Right renal cortex interstitium (tissue), 3 donors: ENCODE measurements around the gene PPP2R2C. TPM values are rescaled to one million over a fixed set of nuclear protein-coding genes. Genes with fewer than 3 reads are reported as not detected.

Experiments
- DNase-seq, 3 donors: peaks; one replicate each; pipeline ENCODE4 v3.0.0-alpha.2; 2013; ENCODE audit warnings: low read depth in 3 of 3, low spot score in 2 of 3
- polyA plus RNA-seq, 3 donors: library from polyadenylated mRNA; unstranded; fragments of 120-200 nt; gene quantifications; one replicate each; pipeline ENCODE4 v1.2.1, GENCODE V29; 2013; ENCODE audit not compliant: insufficient read length in 3 of 3

PPP2R2C gene
- polyA plus RNA-seq, 3 donors, result 0.22 to 0.62 (median 0.39) TPM

DNA sequence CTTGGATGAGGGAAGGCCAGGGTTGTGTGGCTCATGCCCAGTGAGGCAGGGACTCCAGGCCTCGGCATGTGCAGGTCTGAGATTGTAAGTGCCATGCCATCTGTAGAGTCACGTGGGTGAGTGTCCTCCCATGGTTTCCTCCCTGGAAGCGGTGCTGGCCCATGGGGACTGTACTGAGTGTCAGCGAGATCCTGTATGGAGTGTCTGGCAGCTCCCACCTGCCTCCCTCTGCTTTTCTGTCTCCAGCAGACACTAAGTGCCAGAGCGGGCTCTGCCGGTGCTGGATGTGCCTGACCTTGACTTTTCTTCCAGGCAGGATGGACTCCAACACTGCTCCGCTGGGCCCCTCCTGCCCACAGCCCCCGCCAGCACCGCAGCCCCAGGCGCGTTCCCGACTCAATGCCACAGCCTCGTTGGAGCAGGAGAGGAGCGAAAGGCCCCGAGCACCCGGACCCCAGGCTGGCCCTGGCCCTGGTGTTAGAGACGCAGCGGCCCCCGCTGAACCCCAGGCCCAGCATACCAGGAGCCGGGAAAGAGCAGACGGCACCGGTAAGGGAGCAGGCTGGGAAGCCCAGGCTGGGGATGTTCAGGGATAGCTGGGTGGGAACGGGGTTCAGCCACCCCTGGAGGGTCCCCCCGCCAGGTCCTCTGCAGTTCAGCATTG is 195.1 kb downstream of the PPP2R2C start:
- DNase-seq, result no peak

DNA sequence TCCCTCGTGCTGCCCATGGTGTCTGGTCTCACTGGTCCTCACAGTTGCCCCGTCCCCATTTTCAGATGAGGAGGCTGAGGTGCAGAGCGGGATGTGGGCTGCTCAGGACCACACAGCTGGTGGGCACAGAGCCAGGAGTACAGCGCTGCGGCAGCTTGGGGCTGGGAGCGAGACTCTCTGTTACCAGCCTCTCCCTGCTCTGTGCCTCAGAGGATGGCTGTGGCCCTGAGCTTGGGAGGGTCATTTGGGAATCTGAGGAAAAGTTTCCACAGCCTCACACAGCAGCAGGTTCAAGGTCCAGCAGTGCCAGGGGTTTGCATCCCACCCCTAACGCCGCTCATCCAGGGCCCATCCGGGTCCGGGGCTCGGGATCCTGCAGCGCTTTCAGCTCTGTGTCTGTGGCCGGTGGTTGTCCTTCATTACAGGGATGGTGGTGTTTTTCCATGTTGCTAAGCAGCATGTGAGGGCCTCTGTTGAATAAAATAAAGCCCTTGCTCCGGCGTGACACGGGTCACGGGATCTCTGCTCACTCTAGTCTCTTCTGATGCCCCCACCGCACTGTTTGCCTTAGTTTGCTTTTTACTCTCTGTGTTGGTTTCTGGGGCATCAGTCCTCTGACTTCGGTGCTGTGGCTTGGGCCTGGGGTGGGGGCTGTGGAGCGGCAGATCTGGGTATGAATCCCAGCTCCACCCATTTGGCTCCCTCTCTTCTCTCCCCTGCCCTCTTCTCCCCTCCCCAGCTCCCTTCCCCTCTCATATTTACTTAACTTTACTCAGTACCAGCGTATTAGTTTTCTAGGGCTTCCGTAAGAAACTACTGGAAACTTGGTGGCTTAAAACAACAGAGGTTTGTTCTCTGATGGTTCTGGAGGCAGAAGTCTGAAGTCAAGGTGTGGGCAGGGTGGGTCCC is 196.3 kb downstream of the PPP2R2C start:
- DNase-seq, result no peak

DNA sequence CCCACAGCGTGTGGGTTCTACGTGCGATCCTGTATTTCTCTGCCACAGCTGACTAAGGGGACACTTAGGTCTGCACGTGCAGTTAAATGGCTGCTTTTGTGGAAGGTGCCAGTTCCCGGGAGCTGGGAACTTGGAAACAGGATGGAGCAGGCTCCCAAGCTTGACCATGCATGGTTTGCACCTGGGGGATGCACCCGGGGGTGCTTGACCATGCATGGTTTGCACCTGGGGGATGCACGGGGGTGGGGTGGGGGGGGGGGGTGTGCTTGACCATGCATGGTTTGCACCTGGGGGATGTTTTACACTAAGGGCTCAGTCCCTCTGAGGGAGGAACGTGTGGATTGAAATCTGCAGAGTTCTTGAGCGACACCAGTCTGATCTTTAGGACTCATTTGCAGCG is 197.1 kb downstream of the PPP2R2C start:
- no peak for DNase-seq

DNA sequence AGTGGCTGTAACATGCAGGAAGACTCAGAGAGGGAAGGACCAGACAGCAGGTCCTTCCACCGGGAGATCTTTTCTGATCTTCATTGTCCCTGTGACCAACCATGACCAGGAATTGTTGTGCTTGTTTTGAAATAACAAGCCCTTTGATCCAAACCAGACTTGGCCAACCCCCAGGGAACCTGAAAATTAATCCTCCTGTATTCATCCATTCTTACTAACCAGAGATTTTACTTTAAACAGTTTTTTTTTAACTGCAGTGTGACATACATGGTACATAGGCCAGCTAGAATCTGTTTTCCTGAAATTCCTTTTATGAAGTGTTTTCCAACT is 198.8 kb downstream of the PPP2R2C start:
- no peak for DNase-seq

DNA sequence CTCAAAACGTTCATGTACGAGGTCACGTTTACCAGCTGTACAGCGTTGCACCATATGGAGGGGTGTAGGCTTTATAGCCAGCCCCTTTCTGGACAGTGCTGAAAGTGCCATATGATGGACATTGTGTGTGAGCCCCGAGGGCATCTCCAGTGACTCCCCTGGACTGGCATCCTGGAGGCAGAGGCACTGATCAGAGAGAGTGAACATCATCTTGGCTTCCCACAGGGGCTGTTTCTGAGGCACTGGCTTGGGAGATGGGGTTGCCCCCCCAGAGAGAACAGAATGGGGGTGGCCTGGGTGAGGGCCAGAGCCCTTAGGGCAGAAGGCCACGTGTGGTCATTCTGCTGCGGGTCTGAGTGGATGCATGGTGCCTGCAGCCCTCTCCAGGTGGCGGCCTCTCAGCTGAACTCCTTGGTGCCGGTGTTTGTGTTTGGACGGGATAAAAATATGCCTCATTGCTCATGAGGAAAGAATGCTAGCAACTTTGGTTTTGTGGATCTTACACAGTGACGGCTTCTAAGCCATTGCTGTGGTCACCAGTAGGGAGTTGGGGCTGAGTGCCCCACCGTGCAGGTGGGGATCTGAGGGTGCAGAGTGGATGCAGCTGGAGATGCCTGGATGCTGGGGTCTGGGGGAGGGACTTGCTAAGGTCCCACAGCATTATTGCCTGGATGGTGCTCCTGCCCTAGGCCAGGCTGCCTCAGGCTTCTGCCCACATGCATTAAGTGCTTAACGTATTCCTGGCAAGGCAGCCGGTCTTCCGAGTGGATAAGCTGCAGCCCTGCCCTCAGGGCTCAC is 199.4 kb downstream of the PPP2R2C start:
- DNase-seq, result no peak

DNA sequence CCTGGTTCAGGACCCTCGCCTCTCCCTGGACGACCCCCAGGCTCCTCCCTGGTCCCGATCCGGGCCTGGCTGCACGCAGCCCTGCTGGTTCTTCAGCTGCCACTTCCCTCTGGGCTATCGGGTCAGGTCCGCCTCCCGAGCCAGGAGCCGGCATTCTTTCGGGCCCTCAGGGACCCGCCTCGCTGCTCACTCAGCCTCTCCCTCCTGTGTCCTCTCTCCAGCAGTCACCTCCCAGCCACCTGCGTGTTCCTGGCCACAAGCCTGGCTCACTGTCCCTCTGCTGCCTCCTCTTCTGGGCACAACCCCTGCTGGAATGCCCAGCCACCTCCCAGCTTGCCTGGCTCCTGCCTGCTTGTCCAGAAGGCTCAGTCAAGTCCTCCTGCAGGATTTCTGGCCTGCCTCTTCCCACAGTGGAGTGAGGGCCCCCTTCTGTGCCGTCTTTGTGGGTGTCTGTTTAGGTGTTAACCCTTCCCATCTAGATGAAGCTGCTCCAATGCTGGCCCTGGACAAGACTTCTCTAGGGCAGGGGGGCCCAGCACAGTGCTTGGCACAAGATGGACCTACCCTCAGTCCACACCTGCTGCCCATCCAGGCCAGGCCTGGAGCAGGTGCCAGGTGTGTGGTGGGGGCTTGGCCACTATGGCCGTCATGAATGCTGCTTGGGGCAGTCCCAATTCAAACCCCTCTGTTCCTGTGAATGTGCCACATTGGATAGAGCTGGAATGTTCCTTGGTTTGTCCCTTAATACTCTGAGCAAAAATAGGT is 200.5 kb downstream of the PPP2R2C start:
- DNase-seq, result no peak

DNA sequence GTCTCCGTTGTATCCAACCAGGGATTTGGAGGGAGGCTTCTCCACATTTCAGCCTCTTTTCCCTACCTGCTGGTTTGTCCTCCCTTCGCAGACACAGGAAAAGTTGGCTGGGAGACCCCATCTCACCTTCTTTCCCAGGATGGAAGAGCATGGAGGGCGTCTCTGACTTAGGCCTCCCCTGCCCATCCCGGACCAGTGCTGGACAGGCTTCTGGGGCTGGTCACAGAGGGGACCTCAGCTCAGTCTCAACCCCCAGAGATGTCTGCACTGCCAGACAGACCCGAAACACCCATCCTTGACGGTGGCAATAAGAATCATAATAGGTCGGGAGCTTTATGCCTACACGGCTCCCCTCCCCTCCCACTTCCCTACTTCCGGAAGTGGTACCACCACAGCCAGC is 201.2 kb downstream of the PPP2R2C start:
- no peak for DNase-seq

DNA sequence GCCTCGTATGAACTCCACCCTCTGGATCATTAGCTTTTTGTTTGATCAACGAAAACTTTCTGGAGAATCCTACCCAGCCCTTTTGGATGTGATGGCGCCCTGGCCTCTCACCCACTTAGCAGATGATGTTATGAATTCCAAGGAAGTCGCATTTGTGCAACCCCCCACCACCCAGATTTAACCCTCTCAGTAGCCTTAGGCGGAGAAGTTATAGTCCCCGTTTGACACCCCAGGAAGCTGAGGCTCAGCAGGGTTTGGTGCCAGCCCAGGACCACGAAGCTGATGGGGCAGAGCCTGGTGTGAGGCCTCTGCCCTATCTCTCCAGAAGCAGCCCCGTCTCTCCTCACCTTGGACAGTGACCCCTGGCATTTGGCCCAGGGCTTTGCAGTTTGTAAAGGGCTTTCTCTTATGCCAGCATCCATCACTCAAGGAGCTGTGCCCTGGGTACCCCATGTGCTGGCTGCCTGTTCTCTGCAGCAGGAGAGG is 201.7 kb downstream of the PPP2R2C start:
- no peak for DNase-seq

Other genes with a start within 250 kb of the PPP2R2C start
- gene WFS1, start 202.8 kb downstream of the PPP2R2C start, polyA plus RNA-seq, result 10 to 100 TPM; 21.0 to 25.9 (median 24.6) TPM
- 10 to 100 TPM; 15.3 to 16.7 (median 15.6) TPM for gene MAN2B2, start 102.6 kb upstream of the PPP2R2C start, polyA plus RNA-seq
- 100 to 1,000 TPM; 476 to 485 (median 482) TPM for gene MRFAP1, start 168.1 kb upstream of the PPP2R2C start, polyA plus RNA-seq
- gene S100P, start 221.3 kb upstream of the PPP2R2C start, polyA plus RNA-seq, result 10 to 100 TPM in 1 of 3 donors, 1 to 10 TPM in 2; 1.2 to 10.9 (median 5.0) TPM
- gene MRFAP1L1, start 237.3 kb upstream of the PPP2R2C start, polyA plus RNA-seq, result 100 to 1,000 TPM; 147 to 161 (median 159) TPM
- 10 to 100 TPM in 2 of 3 donors, 1 to 10 TPM in 1; 9.4 to 11.9 (median 11.8) TPM for gene BLOC1S4, start 243.6 kb upstream of the PPP2R2C start, polyA plus RNA-seq